ENCODE measurements around the gene DOCK8.

DNA sequence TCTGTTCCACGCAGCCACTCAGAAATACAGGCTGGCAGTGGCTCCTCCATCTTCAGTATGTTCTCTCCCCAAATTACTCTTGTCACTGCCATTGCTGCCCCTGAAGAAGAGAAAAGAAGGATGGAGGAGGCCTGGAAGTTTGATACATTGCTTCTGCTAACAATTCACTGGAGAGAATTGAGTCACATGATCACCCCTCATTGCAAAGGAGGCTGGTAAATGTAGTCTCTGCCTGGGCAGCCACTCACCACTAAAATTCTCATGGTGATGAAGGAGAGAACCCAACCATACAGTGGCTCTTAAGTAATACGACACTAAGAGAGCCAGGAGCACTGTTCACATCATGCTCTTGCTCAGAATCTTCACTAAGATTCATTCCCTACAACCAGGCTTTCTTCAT lies 112.0 kb downstream of the DOCK8 start:
- TF ChIP-seq POLR2A (IDR thresholded peaks at IDR 0.05), result no peak
- TF ChIP-seq, protein P1, sequence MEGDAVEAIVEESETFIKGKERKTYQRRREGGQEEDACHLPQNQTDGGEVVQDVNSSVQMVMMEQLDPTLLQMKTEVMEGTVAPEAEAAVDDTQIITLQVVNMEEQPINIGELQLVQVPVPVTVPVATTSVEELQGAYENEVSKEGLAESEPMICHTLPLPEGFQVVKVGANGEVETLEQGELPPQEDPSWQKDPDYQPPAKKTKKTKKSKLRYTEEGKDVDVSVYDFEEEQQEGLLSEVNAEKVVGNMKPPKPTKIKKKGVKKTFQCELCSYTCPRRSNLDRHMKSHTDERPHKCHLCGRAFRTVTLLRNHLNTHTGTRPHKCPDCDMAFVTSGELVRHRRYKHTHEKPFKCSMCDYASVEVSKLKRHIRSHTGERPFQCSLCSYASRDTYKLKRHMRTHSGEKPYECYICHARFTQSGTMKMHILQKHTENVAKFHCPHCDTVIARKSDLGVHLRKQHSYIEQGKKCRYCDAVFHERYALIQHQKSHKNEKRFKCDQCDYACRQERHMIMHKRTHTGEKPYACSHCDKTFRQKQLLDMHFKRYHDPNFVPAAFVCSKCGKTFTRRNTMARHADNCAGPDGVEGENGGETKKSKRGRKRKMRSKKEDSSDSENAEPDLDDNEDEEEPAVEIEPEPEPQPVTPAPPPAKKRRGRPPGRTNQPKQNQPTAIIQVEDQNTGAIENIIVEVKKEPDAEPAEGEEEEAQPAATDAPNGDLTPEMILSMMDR (IDR thresholded peaks at IDR 0.05), result no peak
